ENCODE results near the gene FMNL3. TPM values are rescaled to one million over a fixed set of nuclear protein-coding genes. Genes with fewer than 3 reads are reported as not detected.
A peak's percentile ranks its signal among the peaks of the same experiment; 100 is the strongest.
"Not testable (repeated sequence)": the region's sequence is repeated elsewhere in the genome, so short reads cannot be mapped to it uniquely, and the experiment has no call there.

Gene FMNL3
- 10 to 100 TPM; 50.1 to 64.3 (median 52.5) TPM for polyA plus RNA-seq (ENCODE audit: insufficient read depth in 1 of 5, insufficient read length in 5 of 5, low replicate concordance in 1 of 5)
- long read RNA-seq, donor 1, partial matches to known transcripts = 5 of 5 reads
- long read RNA-seq, donor 1, other reads (novel, unspliced or antisense) = 0 of 5 reads
- long read RNA-seq, donor 2 = 0 reads
- long read RNA-seq, donor 3, partial matches to known transcripts = 336 of 337 reads
- long read RNA-seq, donor 3, other reads (novel, unspliced or antisense) = 0 of 337 reads
- long read RNA-seq, donor 4, partial matches to known transcripts = 7 of 7 reads
- long read RNA-seq, donor 4, other reads (novel, unspliced or antisense) = 0 of 7 reads
- long read RNA-seq, donor 5, partial matches to known transcripts = 5 of 5 reads
- long read RNA-seq, donor 5, other reads (novel, unspliced or antisense) = 0 of 5 reads
- long read RNA-seq, donor 6, partial matches to known transcripts = 12 of 12 reads
- long read RNA-seq, donor 6, other reads (novel, unspliced or antisense) = 0 of 12 reads
- long read RNA-seq, donor 7, partial matches to known transcripts = 15 of 15 reads
- long read RNA-seq, donor 7, other reads (novel, unspliced or antisense) = 0 of 15 reads
- long read RNA-seq, donor 8, partial matches to known transcripts = 6 of 6 reads
- long read RNA-seq, donor 8, other reads (novel, unspliced or antisense) = 0 of 6 reads

- DNase-seq = peak; percentile 98
Measured at GRCh38 chr12:49707128-49707811, at the start of gene FMNL3. Gene FMNL3 (minus strand): TSS chr12:49707405. CDS start chr12:49707180, 225 bp downstream.

- DNase-seq = no peak
Measured at GRCh38 chr12:49750996-49751393, 43.8 kb upstream of the FMNL3 start.

GRCh38 chr12:49750027-49750995, 43.1 kb upstream of the FMNL3 start:
- DNase-seq = no peak

- no peak for DNase-seq
Measured at GRCh38 chr12:49748800-49749199, 41.6 kb upstream of the FMNL3 start.

- no peak for DNase-seq
Measured at GRCh38 chr12:49748306-49748705, 41.1 kb upstream of the FMNL3 start.

- DNase-seq = no peak
Measured at GRCh38 chr12:49744363-49744885, 37.2 kb upstream of the FMNL3 start.

GRCh38 chr12:49741882-49742620, 34.8 kb upstream of the FMNL3 start:
- DNase-seq = peak; percentile 49 to 56

- peak; percentile 99 to 100 for DNase-seq
Measured at GRCh38 chr12:49740930-49741881, 34.0 kb upstream of the FMNL3 start, which contains the start of gene TMBIM6. Gene TMBIM6 (plus strand): TSS chr12:49741557. CDS start chr12:49752494, 10,937 bp downstream.

GRCh38 chr12:49740277-49740676, 33.1 kb upstream of the FMNL3 start:
- DNase-seq = not testable (repeated sequence)

GRCh38 chr12:49738721-49739120, 31.5 kb upstream of the FMNL3 start:
- not testable (repeated sequence) for DNase-seq

- not testable (repeated sequence) for DNase-seq
Measured at GRCh38 chr12:49734900-49735299, 27.7 kb upstream of the FMNL3 start.

GRCh38 chr12:49733219-49734017, 26.2 kb upstream of the FMNL3 start:
- no peak for DNase-seq

- DNase-seq = no peak
Measured at GRCh38 chr12:49730568-49731101, 23.4 kb upstream of the FMNL3 start.

- DNase-seq = no peak
Measured at GRCh38 chr12:49730050-49730449, 22.8 kb upstream of the FMNL3 start.

- no peak for DNase-seq
Measured at GRCh38 chr12:49728446-49728845, 21.2 kb upstream of the FMNL3 start.

- not testable (repeated sequence) for DNase-seq
Measured at GRCh38 chr12:49721355-49721754, 14.2 kb upstream of the FMNL3 start.

GRCh38 chr12:49720214-49720613, 13.0 kb upstream of the FMNL3 start:
- no peak for DNase-seq

- DNase-seq = not testable (repeated sequence)
Measured at GRCh38 chr12:49717800-49718199, 10.6 kb upstream of the FMNL3 start.
